Duodenal mucosa (tissue), 2 donors: ENCODE data around the gene CHST8.
A peak's percentile ranks its signal among the peaks of the same experiment; 100 is the strongest.
"Not testable (repeated sequence)": the region's sequence is repeated elsewhere in the genome, so short reads cannot be mapped to it uniquely, and the experiment has no call there.

Experiments
- H3K27ac ChIP-seq: one replicate; pipeline ENCODE4 v1.7.0; 2013; ENCODE audit warnings: low read depth, low read length
- H3K27me3 ChIP-seq, 2 donors: one replicate each; pipeline ENCODE4 v1.7.0; 2013; ENCODE audit warnings: low read length in 2 of 2, control low read depth in 1 of 2; ENCODE audit not compliant: insufficient read depth in 2 of 2, control insufficient read depth in 1 of 2
- H3K36me3 ChIP-seq, 2 donors: one replicate each; pipeline ENCODE4 v1.7.0; 2013; ENCODE audit warnings: low read length in 2 of 2, control low read depth in 1 of 2; ENCODE audit not compliant: insufficient read depth in 2 of 2, control insufficient read depth in 1 of 2
- H3K4me1 ChIP-seq, 2 donors: one replicate each; pipeline ENCODE4 v1.7.0; 2013; ENCODE audit warnings: low read length in 2 of 2, control low read depth in 1 of 2; ENCODE audit not compliant: insufficient read depth in 2 of 2, control insufficient read depth in 1 of 2
- H3K4me3 ChIP-seq, 2 donors: one replicate each; pipeline ENCODE4 v1.7.0; 2013; ENCODE audit warnings: low read length in 2 of 2, low read depth in 1 of 2
- H3K9ac ChIP-seq, 2 donors: one replicate each; pipeline ENCODE4 v1.7.0; 2013; ENCODE audit warnings: low read length in 2 of 2, low read depth in 1 of 2
- H3K9me3 ChIP-seq, 2 donors: one replicate each; pipeline ENCODE4 v1.7.0; 2013; ENCODE audit warnings: low read length in 2 of 2, control low read depth in 1 of 2; ENCODE audit not compliant: control insufficient read depth in 1 of 2

Gene CHST8

GRCh38 chr19:33616346-33616745, 5.4 kb upstream of the CHST8 start:
- Histone ChIP-seq H3K4me1 (no peaks in the 10 kb centered on the region), H3K36me3 (no peaks in the 10 kb centered on the region), H3K9me3 (no peaks in the 10 kb centered on the region), H3K27me3 (peaks cover 20 to 21% of the 10 kb centered on the region in 2 donors), H3K4me3 (no peak overlapping the region), H3K27ac (no peak overlapping the region), H3K9ac (no peak overlapping the region)

DNA sequence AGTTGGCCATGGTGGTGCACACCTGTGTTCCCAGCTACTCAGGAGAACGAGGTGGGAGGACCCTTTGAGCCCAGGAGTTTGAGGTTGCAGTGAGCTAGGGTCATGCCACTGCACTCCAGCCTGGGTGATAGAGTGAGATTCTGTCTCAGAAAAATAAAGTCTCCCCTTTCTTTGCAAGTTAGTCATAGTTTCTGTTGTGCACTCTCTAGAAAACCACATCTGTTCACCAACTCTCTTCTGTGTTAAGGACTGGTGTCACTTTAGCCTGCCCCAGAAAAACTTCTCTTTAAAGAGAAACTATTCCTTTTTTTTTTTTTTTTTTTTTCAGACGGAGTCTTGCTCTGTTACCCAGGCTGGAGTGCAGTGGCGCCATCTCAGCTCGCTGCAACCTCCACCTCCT, 4.9 kb upstream of the CHST8 start:
- Histone ChIP-seq H3K9ac (no peak overlapping the region), H3K27ac (no peak overlapping the region), H3K9me3 (no peaks in the 10 kb centered on the region), H3K27me3 (peaks cover 20 to 21% of the 10 kb centered on the region in 2 donors), H3K4me1 (no peaks in the 10 kb centered on the region), H3K36me3 (no peaks in the 10 kb centered on the region), H3K4me3 (no peak overlapping the region)

GRCh38 chr19:33618363-33618762, 3.4 kb upstream of the CHST8 start:
- peaks cover 25 to 27% of the 10 kb centered on the region in 2 donors for H3K27me3 ChIP-seq
- not testable (repeated sequence) for H3K9me3 ChIP-seq, H3K36me3 ChIP-seq, H3K27ac ChIP-seq, H3K4me3 ChIP-seq, H3K9ac ChIP-seq, H3K4me1 ChIP-seq

- H3K9ac ChIP-seq, result no peak overlapping the region
- no peak overlapping the region for H3K27ac ChIP-seq
- H3K9me3 ChIP-seq, result no peaks in the 10 kb centered on the region
- H3K4me1 ChIP-seq, result no peaks in the 10 kb centered on the region
- no peak overlapping the region for H3K4me3 ChIP-seq
- peaks cover 31 to 32% of the 10 kb centered on the region in 2 donors for H3K27me3 ChIP-seq
- no peaks in the 10 kb centered on the region for H3K36me3 ChIP-seq
Measured at GRCh38 chr19:33618884-33619283, 2.9 kb upstream of the CHST8 start.

GRCh38 chr19:33620611-33621010, 1.1 kb upstream of the CHST8 start:
- Histone ChIP-seq H3K27me3 (peaks cover 39 to 40% of the 10 kb centered on the region in 2 donors), H3K4me3 (no peak overlapping the region), H3K9ac (no peak overlapping the region)

GRCh38 chr19:33621065-33621785, 528 bp upstream of the CHST8 start:
- H3K36me3 ChIP-seq, result no peaks in the 10 kb centered on the region
- H3K9ac ChIP-seq, result no peak overlapping the region
- H3K4me3 ChIP-seq, result no peak overlapping the region
- peaks cover 39 to 40% of the 10 kb centered on the region in 2 donors for H3K27me3 ChIP-seq
- no peaks in the 10 kb centered on the region for H3K9me3 ChIP-seq
- no peak overlapping the region for H3K27ac ChIP-seq
- H3K4me1 ChIP-seq, result no peaks in the 10 kb centered on the region

More at GRCh38 chr19:33620611-33621010, 1.1 kb upstream of the CHST8 start:
- Histone ChIP-seq H3K36me3 (no peaks in the 10 kb centered on the region), H3K27ac (no peak overlapping the region), H3K4me1 (no peaks in the 10 kb centered on the region), H3K9me3 (no peaks in the 10 kb centered on the region)

GRCh38 chr19:33622505-33622808, 704 bp downstream of the CHST8 start:
- Histone ChIP-seq H3K4me3 (peak overlapping the region; percentile 3 to 45), H3K36me3 (no peaks in the 10 kb centered on the region), H3K4me1 (no peaks in the 10 kb centered on the region), H3K9ac (no peak overlapping the region), H3K27ac (no peak overlapping the region), H3K27me3 (peaks cover 37 to 40% of the 10 kb centered on the region in 2 donors), H3K9me3 (no peaks in the 10 kb centered on the region)

GRCh38 chr19:33622809-33623511, 1.2 kb downstream of the CHST8 start:
- no peaks in the 10 kb centered on the region for H3K36me3 ChIP-seq
- H3K27ac ChIP-seq, result no peak overlapping the region
- H3K27me3 ChIP-seq, result peaks cover 38 to 39% of the 10 kb centered on the region in 2 donors
- H3K4me1 ChIP-seq, result no peaks in the 10 kb centered on the region
- no peak overlapping the region for H3K9ac ChIP-seq
- H3K4me3 ChIP-seq, result no peak overlapping the region
- no peaks in the 10 kb centered on the region for H3K9me3 ChIP-seq

DNA sequence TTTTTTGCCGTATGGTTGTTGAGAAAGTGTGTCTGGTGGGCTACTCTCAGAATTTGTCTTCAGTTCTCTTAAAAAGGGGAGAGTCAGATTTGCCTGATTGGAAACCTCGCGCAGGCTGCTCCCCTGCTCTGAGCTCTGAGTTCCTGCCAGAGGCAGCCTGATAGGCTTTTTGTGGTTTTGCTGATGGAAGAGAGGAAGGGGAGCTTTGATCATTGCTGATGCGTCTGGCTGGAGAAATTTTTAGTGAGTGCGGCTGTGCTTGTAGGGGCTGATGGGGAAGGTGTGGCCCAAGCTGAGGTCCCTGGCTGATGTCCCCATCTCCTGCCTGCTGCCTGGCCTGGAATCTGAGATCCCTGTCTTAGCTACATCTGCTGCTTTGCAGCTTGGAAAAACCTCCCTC, 2.8 kb downstream of the CHST8 start:
- peaks cover 32 to 42% of the 10 kb centered on the region in 2 donors for H3K27me3 ChIP-seq
- H3K9ac ChIP-seq, result no peak overlapping the region
- H3K4me1 ChIP-seq, result no peaks in the 10 kb centered on the region

DNA sequence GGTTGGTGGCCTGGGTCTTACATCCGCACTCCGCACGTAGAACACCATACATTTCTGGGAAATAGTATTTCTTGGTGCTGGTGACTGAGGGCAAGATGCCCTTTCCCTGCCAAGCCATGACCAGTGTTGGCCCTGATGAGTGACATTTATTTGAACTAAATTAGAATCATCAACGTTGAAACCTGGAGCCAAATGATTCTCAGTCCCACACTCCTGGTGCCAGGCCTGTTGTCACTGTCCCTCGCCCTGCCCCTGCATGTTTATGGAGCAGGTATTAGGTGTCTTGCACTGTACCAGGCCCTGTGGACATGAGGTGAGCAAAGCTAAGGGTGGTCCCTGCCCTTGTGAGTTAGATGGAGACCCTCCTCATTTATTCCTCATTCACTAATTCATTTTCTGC, 5.8 kb downstream of the CHST8 start:
- H3K36me3 ChIP-seq, result no peaks in the 10 kb centered on the region
- H3K27ac ChIP-seq, result no peak overlapping the region
- no peaks in the 10 kb centered on the region for H3K9me3 ChIP-seq
- no peak overlapping the region for H3K9ac ChIP-seq
- no peak overlapping the region for H3K4me3 ChIP-seq
- peaks cover 19 to 31% of the 10 kb centered on the region in 2 donors for H3K27me3 ChIP-seq
- no peaks in the 10 kb centered on the region for H3K4me1 ChIP-seq

More for the DNA sequence above, 2.8 kb downstream of the CHST8 start:
- H3K4me3 ChIP-seq, result no peak overlapping the region
- no peaks in the 10 kb centered on the region for H3K9me3 ChIP-seq
- no peak overlapping the region for H3K27ac ChIP-seq
- no peaks in the 10 kb centered on the region for H3K36me3 ChIP-seq
